AG10803 (cell line): Measurements from ENCODE around the gene NPFFR2.
A peak's percentile ranks its signal among the peaks of the same experiment; 100 is the strongest.
"Not testable (repeated sequence)": the region's sequence is repeated elsewhere in the genome, so short reads cannot be mapped to it uniquely, and the experiment has no call there.

ENCODE experiments used
- DNase-seq: peaks from one replicate; pipeline ENCODE4 v3.0.0; 2010; ENCODE audit warnings: low read depth
- H3K4me3 ChIP-seq: 2 replicates; pipeline ENCODE4 v1.5.1; 2011; ENCODE audit warnings: mild to moderate bottlenecking, low read length, control low read depth
- CTCF ChIP-seq: conservative IDR thresholded peaks from 2 replicates; pipeline ENCODE4 v1.5.1; 2011; ENCODE audit warnings: mild to moderate bottlenecking, low read length, control low read depth, inconsistent platforms

NPFFR2 gene

DNA sequence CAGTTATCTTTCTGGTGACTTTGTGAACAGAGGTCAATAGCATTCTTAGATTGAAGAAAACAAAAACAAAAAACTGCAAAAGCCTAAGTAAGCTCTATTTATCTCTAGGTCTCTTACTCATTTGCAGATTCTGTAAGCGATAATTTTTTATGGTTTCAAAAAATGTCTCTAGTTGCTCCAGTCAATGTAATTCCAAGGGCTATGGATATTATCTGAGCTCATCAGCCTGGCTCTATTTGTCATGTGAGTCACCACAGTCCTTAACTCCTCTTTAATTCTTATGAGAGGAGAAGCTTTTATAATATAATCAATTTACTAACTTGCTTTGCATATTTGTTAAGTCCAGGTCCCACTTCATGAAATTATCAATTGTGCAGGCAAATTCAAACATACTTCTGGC lies 79.1 kb downstream of the NPFFR2 start:
- no peak overlapping the region for H3K4me3 ChIP-seq
- DNase-seq: no peak
- no peak for TF ChIP-seq CTCF

- TF ChIP-seq CTCF: no peak
- no peak for DNase-seq
- no peak overlapping the region for H3K4me3 ChIP-seq
These were observed 80.1 kb downstream of the NPFFR2 start for GRCh38 chr4:72111863-72112262.

GRCh38 chr4:72112514-72113156 lies 80.8 kb downstream of the NPFFR2 start:
- TF ChIP-seq CTCF: no peak
- DNase-seq: peak; percentile 38
- no peak overlapping the region for H3K4me3 ChIP-seq

GRCh38 chr4:72118017-72118416 lies 86.2 kb downstream of the NPFFR2 start:
- H3K4me3 ChIP-seq: no peak overlapping the region
- TF ChIP-seq CTCF: no peak
- DNase-seq: no peak

DNA sequence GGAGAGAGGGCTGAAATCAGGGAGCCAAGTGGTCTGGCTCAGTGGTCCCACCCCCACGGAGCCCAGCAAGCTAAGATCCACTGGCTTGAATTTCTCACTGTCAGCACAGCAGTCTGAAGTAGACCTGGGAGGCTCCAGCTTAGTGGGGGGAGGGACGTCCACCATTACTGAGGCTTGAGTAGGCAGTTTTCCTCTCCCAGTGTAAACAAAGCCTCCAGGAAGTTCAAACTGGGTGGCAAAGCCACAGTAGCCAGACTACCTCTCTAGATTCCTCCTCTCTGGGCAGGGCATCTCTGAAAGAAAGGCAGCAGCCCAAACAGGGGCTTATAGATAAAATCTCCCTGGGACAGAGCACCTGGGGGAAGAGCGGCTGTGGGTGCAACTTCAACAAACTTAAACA lies 88.1 kb downstream of the NPFFR2 start:
- no peak for DNase-seq
- H3K4me3 ChIP-seq: no peak overlapping the region
- TF ChIP-seq CTCF: no peak

GRCh38 chr4:72128741-72129140 lies 96.9 kb downstream of the NPFFR2 start:
- no peak overlapping the region for H3K4me3 ChIP-seq
- DNase-seq: no peak
- TF ChIP-seq CTCF: no peak

DNA sequence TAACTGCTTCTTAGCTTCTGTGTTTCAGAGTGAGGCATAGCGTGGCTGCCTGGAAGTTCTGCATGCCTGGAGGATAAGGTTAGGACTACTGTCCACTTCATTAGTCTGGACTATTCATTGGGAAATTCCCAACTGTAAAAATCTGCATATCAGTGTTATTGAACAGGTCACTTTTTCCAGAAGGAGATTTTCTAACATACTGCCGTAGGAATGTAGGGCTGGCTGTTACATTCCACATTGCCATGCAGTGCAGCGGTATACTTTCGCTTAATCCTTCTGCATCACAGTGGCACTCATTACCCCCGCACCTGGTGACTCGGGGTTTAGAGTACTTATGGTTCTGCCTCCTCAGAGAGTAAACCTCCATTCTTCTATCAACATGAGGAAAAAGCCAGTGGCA lies 104.6 kb downstream of the NPFFR2 start:
- no peak overlapping the region for H3K4me3 ChIP-seq
- no peak for TF ChIP-seq CTCF
- no peak for DNase-seq

- H3K4me3 ChIP-seq, DNase-seq: not testable (repeated sequence)
These were observed 108.2 kb downstream of the NPFFR2 start for GRCh38 chr4:72139997-72140396.
